Measurements from ENCODE around the gene SPAG17. TPM values are rescaled to one million over a fixed set of nuclear protein-coding genes. Genes with fewer than 3 reads are reported as not detected.

SPAG17 gene
- total and polyA plus RNA-seq, 2 donors (not counting 1 experiment from before 2014, with no cell fraction given), result not detected

DNA sequence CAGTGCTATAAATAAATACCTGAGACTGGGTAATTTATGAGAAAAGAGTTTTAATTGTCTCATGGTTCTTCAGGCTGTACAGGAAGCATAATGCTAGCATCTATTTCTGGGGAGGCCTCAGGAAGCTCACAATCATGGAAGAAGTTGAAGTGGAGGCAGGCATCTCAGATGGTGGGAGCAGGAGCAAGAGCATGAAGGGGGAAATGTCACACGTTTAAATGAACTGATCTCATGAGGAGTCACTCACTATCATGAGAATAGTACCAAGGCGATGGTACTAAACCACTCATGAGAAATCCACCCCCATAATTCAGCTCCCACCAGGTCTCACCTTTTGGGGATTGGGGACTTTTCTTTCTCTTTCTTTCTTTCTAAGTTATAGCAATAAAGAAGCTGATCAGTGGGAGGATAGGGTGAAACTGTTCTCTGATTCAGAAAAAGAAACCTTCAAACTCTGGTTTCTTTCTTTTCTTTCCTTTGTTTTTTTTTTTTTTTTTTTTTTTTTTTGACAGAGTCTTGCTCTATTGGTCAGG, 17.1 kb upstream of the SPAG17 start:
- Histone ChIP-seq H3K36me3 (replicated peaks in 1 of 2; ENCODE audit: control extremely low read depth in 1 of 2, control insufficient read depth in 1 of 2, extremely low read depth in 1 of 2, insufficient read depth in 2 of 2, low read length in 1 of 2) (no peaks in the 10 kb centered on the region), H3K27ac (ENCODE audit: low read length in 2 of 2) (no peak overlapping the region), H3K4me2 (replicated peaks; ENCODE audit: low read depth, low read length, poor library complexity, severe bottlenecking) (no peak overlapping the region), H3K4me3 (ENCODE audit: control extremely low read depth in 1 of 5, extremely low read depth in 1 of 5, insufficient read depth in 1 of 5, low read depth in 2 of 5, low read length in 4 of 5) (no peak overlapping the region), H3K9me3 (ENCODE audit: control extremely low read depth in 1 of 3, control insufficient read depth in 2 of 3, insufficient read depth in 1 of 3, low read length in 2 of 3) (no peaks in the 10 kb centered on the region), H3K9ac (ENCODE audit: low read length) (no peak overlapping the region), H3K4me1 (ENCODE audit: control insufficient read depth in 2 of 2, insufficient read depth in 2 of 2, low read length in 2 of 2) (no peaks in the 10 kb centered on the region), H2AFZ (ENCODE audit: insufficient read depth, low read depth, low read length, poor library complexity, severe bottlenecking) (no peak overlapping the region), H4K20me1 (ENCODE audit: control insufficient read depth, insufficient read depth, low read length, poor library complexity, severe bottlenecking) (no peaks in the 10 kb centered on the region), H3K79me2 (ENCODE audit: control insufficient read depth, insufficient read depth, low read length) (no peaks in the 10 kb centered on the region), H3K27me3 (replicated peaks in 1 of 4; ENCODE audit: control extremely low read depth in 1 of 4, control insufficient read depth in 3 of 4, insufficient read depth in 4 of 4, low read length in 3 of 4) (no peaks in the 10 kb centered on the region)
- DNase-seq, result no peak
- Mint-ChIP-seq H3K27ac (no peak overlapping the region), H3K9me3 (ENCODE audit: insufficient read depth) (no peaks in the 10 kb centered on the region), H3K4me3 (no peak overlapping the region), H3K27me3 (peaks cover 3% of the 10 kb centered on the region), H3K4me1 (no peaks in the 10 kb centered on the region)
- CTCF ChIA-PET, result no interaction called here
- POLR2A ChIA-PET, result no interaction called here
- ATAC-seq (ENCODE audit: low read depth), result no peak
- TF ChIP-seq EZH2 (IDR thresholded peaks at IDR 0.05; ENCODE audit: borderline replicate concordance, insufficient read depth, low read depth, low read length, poor library complexity, severe bottlenecking) (no peak), CTCF (IDR thresholded peaks at IDR 0.05) (no peak)
- intact Hi-C loops (cut with micrococcal nuclease), result no loop called here
- whole genome bisulfite sequencing (ENCODE audit: insufficient coverage), result no CpG with 5 or more reads among the region's 2 CpGs

- H4K20me1 ChIP-seq (ENCODE audit: control insufficient read depth, insufficient read depth, low read length, poor library complexity, severe bottlenecking), result no peaks in the 10 kb centered on the region
- CTCF ChIA-PET, result no interaction called here
- DNase-seq, result no peak
- no peak for ATAC-seq (ENCODE audit: low read depth)
- no peaks in the 10 kb centered on the region for H3K79me2 ChIP-seq (ENCODE audit: control insufficient read depth, insufficient read depth, low read length)
- no peak overlapping the region for H2AFZ ChIP-seq (ENCODE audit: insufficient read depth, low read depth, low read length, poor library complexity, severe bottlenecking)
- intact Hi-C loops (cut with micrococcal nuclease), result no loop called here
- H3K36me3 ChIP-seq (replicated peaks in 1 of 2; ENCODE audit: control extremely low read depth in 1 of 2, control insufficient read depth in 1 of 2, extremely low read depth in 1 of 2, insufficient read depth in 2 of 2, low read length in 1 of 2), result no peaks in the 10 kb centered on the region
- H3K27ac ChIP-seq (ENCODE audit: low read length in 2 of 2), result no peak overlapping the region
- H3K27me3 Mint-ChIP-seq, result peaks cover 3% of the 10 kb centered on the region
- 93% methylated on average over 2 of the region's 3 CpGs for WGBS (ENCODE audit: insufficient coverage)
- POLR2A ChIA-PET, result no interaction called here
- no peaks in the 10 kb centered on the region for H3K4me1 Mint-ChIP-seq
- H3K27ac Mint-ChIP-seq, result no peak overlapping the region
- H3K27me3 ChIP-seq (replicated peaks in 1 of 4; ENCODE audit: control extremely low read depth in 1 of 4, control insufficient read depth in 3 of 4, insufficient read depth in 4 of 4, low read length in 3 of 4), result no peaks in the 10 kb centered on the region
- no peak overlapping the region for H3K4me3 Mint-ChIP-seq
- no peak for TF ChIP-seq EZH2 (IDR thresholded peaks at IDR 0.05; ENCODE audit: borderline replicate concordance, insufficient read depth, low read depth, low read length, poor library complexity, severe bottlenecking)
- no peak for TF ChIP-seq CTCF (IDR thresholded peaks at IDR 0.05)
- H3K4me1 ChIP-seq (ENCODE audit: control insufficient read depth in 2 of 2, insufficient read depth in 2 of 2, low read length in 2 of 2), result no peaks in the 10 kb centered on the region
- H3K4me3 ChIP-seq (ENCODE audit: control extremely low read depth in 1 of 5, extremely low read depth in 1 of 5, insufficient read depth in 1 of 5, low read depth in 2 of 5, low read length in 4 of 5), result no peak overlapping the region
- no peaks in the 10 kb centered on the region for H3K9me3 Mint-ChIP-seq (ENCODE audit: insufficient read depth)
- H3K9ac ChIP-seq (ENCODE audit: low read length), result no peak overlapping the region
- H3K4me2 ChIP-seq (replicated peaks; ENCODE audit: low read depth, low read length, poor library complexity, severe bottlenecking), result no peak overlapping the region
- H3K9me3 ChIP-seq (ENCODE audit: control extremely low read depth in 1 of 3, control insufficient read depth in 2 of 3, insufficient read depth in 1 of 3, low read length in 2 of 3), result no peaks in the 10 kb centered on the region
Measured at GRCh38 chr1:118201524-118201923, 16.5 kb upstream of the SPAG17 start.

All from B cell (primary cell).